GM18526 (cell line): ENCODE measurements around the gene AFF2.

Source experiments
- POLR2A ChIP-seq: IDR thresholded peaks from 3 replicates; pipeline ENCODE4 v1.6.1; 2011; ENCODE audit not compliant: insufficient read length; ENCODE audit errors: extremely low read depth

The AFF2 gene

DNA sequence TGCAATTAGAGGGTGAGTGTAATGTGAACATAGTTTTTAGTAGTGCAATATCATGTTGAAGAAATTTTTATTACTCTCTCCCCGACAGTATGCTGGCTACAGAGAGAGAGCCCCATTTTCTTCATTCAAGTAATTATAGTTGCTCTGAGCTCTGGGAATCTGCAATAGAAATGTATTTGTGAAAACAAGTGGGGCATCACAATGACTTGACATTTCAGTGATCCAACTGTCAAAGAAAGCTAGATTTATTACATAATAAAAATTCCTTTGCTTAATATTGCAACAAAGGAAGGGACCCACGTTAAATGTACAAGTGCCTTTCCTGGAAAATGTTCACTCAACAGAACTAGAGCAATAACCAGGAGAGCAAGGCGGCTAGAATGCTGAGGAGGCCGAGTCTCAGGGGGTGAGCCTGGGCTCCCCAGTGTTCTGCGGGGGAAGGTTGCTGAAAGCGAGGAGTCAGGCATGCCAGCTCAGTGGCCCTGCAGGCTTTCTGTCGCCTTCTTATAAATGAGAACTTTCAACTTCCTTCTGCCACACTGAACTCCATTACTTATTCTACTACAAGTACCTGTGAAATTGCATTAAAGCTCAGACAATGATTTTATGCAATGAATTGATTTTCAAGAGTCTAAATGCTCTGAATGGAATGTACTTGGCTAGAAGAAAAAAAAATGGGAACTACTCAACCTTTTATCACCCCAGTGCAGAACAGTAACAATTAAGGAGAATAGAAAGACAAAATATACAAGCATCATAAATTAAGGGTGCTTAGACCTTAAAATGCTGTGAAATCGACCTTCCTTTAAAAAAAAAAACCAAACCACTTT is 476.4 kb downstream of the AFF2 start:
- no peak for TF ChIP-seq POLR2A

- TF ChIP-seq POLR2A: no peak
Observed at GRCh38 chrX:148979786-148980185, 479.4 kb downstream of the AFF2 start.

GRCh38 chrX:148984238-148984637 is 483.8 kb downstream of the AFF2 start:
- TF ChIP-seq POLR2A: no peak

DNA sequence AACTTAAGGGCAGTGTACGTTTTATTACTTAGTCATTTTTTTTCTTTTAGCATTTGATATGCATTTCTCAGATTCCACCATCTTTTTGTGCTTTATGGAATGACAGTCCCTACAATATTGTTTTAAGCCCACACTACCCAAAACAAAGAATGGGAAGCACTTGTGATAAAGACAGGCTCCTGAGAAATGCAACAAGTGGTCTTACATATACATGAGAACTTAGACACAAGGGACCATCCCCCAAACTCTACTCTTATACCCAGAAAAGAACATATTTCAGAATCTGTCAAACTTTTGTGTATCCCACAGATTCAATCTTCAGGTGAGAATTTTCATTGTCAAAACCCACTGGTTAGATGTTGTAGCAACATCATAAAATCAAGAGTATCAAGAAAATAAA is 491.1 kb downstream of the AFF2 start:
- TF ChIP-seq POLR2A: no peak

GRCh38 chrX:148995661-148996060 is 495.2 kb downstream of the AFF2 start:
- no peak for TF ChIP-seq POLR2A

- TF ChIP-seq POLR2A: no peak
Observed at GRCh38 chrX:149002320-149002719, 501.9 kb downstream of the AFF2 start.

DNA sequence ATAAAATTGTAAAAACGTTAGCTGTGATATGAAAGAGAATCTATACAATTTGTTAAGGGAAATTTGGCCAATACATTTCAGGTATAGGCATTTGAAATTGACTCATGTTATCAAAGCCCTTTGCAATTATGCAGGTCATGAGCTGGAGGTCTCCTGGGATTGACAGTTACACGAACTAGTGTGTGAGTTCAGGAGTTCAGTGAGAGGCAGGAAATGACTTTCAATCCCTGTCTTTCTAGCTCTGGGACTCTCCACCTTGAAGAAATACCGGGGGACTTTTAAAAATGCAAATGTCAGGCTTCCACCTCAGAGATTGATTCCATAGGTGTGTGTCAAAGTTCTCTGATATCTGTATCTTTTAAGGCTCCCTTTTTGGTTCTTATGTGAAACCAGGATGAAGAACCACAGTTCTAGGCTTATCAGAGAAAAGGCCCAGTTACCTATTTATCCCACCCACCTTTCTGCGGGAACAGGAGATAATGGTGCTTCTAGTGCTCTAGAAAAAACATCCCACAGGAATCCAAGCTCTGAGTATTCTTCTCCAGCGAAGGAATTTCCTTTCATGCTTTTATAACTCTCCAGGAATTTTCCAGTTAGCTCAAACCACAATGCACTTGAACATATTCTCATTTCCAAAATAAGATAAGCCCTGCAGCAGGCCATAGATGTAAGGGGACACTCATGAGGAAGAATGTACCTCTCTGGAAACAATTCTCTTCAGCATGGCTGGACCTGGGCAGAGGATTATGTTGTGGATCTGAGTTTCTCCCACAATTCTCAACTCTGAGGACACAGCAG is 503.6 kb downstream of the AFF2 start:
- no peak for TF ChIP-seq POLR2A

DNA sequence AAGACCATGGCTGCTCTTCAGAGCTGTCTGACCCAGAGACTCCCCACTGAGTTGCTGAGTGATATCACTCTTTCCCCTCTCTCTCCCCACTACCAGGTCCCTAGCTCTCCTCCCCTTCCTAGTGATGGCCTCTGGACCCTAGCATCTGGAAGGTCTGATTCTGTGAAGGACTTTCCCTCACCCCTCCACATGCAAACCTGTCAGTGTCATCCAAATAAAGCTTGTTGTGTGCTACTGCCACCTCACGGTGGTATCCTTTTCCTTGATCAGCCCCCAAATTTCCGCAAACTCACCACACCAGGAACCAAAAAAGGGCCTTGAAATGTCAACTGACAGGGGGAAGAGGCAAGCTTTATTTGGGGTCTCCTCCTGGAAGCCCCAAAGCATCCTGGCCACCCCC is 504.5 kb downstream of the AFF2 start:
- no peak for TF ChIP-seq POLR2A

DNA sequence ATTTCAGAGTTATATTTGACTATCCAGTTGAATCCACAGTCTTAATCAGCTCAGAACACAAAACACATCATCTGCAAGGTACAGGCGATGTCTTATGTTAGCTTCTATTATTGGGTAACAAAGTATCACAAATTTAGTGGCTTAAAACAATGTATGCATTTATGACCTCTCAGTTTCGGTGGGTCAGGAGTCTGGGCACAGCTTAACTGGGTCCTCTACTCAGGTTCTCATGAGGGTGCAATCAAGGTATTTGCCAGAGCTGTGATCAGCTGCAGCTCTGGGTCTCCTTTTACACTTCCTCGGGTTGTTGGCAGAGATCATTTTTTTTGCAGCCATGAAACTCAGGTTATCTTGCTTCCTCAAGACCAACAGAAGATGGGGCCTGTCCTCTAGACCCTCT is 505.8 kb downstream of the AFF2 start:
- TF ChIP-seq POLR2A: no peak

DNA sequence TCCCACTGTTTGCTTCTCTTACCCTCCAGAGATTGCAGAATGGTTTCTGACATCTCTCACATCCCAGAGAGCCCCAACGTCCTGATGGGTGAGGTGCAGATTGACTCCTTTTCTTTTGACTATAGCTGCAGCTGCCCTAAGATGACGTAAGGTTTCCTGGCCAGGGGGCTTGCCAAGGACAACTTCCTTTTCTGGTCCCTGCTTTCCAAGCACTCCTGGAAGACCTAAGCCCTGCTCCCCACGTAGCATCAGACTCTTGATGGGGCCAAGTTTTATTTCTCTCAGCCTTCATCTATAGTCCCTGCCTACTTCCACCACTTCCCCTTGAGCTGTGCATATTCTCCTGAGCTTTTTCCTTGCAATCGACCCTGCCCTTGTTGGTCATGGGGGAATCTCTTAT is 507.0 kb downstream of the AFF2 start:
- no peak for TF ChIP-seq POLR2A

GRCh38 chrX:149010013-149010852 is 509.8 kb downstream of the AFF2 start:
- TF ChIP-seq POLR2A: no peak

DNA sequence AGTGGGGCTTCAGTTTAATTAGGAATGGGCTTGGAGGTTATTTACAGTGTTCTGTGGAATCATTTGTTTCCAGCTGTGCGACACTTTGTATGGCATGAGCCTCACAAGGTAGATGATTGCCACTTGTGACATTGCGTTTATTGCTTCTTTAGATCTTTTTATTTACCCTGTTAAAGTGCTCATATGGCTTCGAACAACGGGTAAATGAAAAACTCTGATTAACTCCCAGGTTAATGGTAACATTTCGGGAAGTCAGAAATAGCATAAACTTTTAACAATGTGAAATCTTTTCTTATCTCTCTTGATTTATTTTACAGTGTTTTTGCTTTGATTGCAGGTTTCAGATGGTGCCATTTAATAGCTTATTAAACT is 510.4 kb downstream of the AFF2 start:
- no peak for TF ChIP-seq POLR2A

DNA sequence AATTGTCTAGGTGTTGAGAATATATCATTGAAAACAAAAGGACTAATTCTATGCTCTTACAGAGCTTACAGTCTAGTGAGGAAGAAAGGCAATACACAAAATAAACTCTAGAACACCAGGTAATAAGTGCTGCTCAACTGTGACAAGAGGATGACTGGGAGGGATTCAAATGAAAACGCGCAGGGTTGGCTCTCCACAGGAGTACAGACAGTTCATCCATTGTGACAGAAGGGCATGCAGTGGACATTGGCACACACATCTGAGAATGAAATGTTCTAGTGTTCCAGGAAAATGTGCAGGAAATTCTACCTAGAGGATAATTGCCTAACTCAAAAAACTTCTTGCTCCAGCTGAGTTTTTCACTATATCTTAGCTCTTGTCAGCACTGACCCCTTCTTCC is 512.7 kb downstream of the AFF2 start:
- TF ChIP-seq POLR2A: no peak

DNA sequence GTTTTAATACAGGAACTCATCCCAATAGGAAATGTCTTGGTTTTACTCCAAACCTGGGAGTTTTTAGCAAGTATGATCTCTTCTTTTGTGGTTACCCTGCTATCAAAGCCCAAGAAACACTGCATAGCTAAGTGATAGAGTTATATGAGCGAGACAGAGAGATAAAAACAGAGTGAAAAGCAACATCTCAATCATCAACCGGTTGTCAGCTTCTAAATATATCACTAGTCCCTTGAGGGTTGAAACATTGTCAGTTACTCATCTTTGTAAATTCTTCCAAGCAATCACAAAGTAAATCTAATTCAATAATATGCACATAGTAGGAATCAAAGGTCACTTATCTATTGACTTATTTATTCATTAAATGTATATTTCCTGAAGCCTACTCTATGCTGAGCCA is 520.7 kb downstream of the AFF2 start:
- no peak for TF ChIP-seq POLR2A

DNA sequence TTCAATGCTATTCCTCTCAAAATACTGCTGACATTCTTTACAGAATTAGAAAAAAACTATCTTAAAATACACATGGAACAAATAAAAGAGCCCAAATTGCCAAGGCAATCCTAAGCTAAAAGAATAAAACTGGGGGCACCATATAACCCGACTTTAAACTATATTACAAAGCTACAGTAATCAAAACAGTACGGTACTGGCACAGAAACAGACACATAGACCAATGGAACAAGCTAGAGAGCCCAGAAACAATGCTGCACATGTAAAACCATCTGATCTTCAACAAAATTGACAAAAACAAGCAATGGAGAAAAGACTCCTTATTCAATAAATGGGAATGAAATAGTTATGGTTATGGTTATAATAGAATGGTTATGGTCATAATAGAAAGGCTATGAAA is 522.1 kb downstream of the AFF2 start:
- TF ChIP-seq POLR2A: no peak

DNA sequence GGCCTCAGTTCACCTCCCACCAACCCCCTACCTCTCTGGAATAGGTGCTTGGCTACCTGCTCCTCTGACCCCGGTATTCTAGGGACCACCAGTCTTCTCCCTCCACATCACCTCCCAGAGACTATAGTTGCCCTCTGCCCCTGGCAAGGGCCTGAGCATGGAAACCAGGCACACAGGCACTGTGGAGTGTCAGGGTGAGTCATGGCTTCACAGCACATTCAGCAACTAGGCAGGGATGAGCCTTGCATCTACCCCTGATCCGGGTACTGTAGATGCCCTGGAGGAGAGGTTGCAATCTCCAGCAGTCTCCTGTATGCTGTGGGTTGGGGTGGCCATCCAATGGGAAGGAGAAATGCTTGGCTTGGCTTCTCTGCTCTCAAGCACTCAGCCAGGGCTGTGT is 532.0 kb downstream of the AFF2 start:
- TF ChIP-seq POLR2A: no peak
